HG03432 (cell line): ENCODE results near the gene REXO1.
"Not testable (repeated sequence)": the region's sequence is repeated elsewhere in the genome, so short reads cannot be mapped to it uniquely, and the experiment has no call there.

ENCODE experiments used
- ATAC-seq: cut with Tn5 transposase; IDR thresholded peaks from one replicate; pipeline ENCODE4 v1.9.1; 2021; ENCODE audit warnings: mild to moderate bottlenecking, moderate library complexity; ENCODE audit not compliant: unreplicated experiment

REXO1 gene, protein sequence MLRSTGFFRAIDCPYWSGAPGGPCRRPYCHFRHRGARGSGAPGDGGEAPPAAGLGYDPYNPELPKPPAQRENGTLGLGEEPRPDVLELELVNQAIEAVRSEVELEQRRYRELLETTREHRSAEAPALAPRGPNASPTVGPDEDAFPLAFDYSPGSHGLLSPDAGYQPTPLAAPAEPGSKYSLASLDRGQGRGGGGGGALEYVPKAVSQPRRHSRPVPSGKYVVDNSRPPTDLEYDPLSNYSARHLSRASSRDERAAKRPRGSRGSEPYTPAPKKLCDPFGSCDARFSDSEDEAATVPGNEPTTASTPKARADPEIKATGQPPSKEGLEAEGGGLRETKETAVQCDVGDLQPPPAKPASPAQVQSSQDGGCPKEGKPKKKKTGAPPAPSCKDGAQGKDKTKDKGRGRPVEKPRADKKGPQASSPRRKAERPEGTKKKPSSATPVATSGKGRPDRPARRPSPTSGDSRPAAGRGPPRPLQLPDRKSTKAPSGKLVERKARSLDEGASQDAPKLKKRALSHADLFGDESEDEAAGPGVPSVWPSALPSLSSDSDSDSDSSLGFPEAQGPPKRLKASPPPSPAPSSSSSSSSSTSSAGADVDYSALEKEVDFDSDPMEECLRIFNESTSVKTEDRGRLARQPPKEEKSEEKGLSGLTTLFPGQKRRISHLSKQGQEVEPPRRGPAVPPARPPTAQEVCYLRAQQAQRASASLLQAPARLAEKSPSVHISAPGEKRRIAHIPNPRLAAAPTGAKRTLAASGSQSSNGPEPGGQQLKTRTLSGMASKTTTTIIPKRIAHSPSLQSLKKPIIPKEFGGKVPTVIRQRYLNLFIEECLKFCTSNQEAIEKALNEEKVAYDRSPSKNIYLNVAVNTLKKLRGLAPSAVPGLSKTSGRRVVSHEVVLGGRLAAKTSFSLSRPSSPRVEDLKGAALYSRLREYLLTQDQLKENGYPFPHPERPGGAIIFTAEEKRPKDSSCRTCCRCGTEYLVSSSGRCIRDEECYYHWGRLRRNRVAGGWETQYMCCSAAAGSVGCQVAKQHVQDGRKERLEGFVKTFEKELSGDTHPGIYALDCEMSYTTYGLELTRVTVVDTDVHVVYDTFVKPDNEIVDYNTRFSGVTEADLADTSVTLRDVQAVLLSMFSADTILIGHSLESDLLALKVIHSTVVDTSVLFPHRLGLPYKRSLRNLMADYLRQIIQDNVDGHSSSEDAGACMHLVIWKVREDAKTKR

DNA sequence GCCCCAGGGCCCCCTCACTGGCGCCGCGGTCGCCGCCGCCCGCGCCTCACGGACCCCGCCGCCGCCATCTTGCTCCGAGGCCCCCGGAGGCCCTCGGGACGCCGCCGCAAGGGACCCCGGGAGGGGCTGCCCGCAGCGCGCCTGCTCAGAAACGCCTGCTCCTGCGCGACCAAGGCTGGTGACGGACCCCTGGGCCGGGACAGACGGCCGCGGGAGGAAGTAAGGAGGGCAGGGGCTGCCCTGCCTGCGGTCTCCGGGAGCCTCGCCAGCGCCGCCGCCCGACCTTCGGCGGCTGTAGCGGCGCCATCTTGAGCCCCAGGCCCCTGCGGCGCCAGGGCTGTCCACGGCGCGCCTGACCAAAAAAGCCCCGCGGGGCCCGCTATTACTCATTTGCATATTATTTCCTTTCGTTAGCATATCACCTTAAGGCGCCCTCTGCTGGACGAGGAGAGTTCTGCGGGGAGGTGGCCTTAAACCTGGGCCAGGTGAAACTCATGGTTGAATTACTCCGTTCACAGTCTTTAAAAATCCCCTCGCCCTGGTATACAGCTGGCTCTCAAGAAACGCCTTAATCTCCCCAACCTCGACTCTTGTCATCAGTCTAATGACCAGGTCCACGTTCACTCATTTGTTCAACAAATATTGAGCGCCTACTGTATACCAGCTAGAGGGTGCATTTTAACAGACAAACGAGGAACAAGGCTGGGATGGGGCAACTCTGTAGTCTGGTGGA lies at the start of gene REXO1:
Gene REXO1 (minus strand): TSS at position 85 of the 733 bp plus-strand sequence. CDS start 125 bp downstream, outside the sequence.
- peak; percentile 67 for ATAC-seq

DNA sequence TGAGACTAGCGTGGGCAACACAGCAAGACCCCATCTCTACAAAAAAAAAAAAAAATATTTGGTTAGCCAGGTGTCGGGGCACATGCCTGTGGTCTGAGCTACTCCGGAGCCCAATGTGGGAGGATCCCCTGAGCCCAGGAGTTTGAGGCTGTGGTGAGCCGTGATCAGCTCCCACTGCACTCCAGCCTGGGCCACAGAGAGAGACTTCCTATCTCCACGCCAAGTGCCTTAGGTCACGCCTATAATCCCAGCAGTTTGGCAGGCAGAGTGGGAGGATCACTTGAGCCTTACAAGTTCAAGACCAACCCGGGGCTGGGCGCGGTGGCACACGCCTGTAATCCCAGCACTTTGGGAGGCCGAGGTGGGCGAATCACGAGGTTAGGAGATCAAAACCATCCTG lies 48.2 kb upstream of the REXO1 start:
- no peak for ATAC-seq

DNA sequence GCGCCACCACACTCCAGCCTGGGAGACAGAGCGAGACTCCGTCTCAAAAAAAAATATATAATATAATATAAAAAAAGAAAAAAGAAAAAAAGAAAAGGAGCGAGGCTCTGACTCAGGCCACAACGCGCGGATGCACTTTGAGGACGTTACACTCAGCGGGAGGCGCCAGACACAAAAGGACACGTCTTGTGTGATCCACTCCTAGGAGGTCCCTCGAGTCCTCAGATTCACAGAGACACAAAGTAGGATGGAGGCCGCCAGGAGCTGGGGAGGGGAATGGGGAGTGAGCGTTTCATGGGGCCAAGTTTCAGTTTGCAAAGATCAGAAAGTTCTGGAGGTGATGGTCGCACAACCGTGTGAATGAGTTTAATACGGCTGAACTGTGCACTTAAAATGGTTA lies 45.5 kb upstream of the REXO1 start:
- ATAC-seq = no peak

DNA sequence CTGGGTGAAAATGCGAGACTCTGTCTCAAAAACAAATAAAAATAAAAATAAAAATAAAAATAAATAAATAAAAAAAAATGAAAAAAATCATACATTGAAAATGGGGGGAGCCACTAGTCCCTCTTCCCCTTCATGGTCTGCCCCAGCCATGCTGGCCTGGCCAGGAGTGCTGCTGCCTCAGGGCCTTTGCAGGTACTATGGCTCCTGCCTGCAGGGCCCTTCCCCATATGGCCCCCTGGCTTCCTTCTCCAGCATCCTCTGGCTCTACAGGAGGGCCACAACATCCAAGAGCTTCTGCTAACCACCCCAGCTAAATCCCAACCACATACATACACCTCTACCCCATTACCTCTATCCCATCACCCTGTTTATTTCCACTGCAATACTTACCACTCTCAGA lies 41.6 kb upstream of the REXO1 start:
- ATAC-seq = no peak

DNA sequence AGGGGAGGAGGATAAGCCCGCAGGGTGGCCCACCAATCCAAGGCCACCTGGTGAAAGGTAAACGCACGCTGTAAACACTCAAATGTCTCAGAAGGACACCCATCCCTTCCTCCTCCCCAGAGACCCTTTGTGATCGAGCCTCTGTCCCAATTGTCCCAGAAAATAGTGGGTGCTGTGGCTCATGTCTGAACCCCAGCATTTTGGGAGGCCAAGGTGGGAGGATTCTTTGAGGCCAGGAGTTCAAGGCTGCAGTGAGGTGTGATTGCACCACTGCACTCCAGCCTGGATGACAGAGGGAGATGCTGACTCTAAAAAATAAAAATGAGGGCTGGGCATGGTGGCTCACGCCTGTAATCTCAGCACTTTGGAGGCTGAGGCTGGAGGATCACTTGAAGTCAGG lies 40.1 kb upstream of the REXO1 start:
- no peak for ATAC-seq

DNA sequence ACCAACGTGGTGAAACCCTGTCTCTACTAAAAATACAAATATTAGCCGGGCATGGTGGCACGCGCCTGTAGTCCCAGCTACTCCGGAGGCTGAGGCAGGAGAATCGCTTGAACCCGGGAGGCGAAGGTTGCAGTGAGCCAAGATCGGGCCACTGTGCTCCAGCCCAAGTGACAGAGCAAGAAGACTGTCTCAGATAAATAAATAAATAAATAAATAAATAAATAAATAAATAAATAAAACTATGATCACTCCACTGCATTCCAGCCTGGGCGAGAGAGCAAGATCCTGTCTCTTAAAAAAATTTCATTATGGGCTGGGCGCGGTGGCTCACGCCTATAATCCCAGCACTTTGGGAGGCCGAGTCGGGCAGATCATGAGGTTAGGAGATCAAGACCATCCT lies 38.1 kb upstream of the REXO1 start:
- ATAC-seq = not testable (repeated sequence)

DNA sequence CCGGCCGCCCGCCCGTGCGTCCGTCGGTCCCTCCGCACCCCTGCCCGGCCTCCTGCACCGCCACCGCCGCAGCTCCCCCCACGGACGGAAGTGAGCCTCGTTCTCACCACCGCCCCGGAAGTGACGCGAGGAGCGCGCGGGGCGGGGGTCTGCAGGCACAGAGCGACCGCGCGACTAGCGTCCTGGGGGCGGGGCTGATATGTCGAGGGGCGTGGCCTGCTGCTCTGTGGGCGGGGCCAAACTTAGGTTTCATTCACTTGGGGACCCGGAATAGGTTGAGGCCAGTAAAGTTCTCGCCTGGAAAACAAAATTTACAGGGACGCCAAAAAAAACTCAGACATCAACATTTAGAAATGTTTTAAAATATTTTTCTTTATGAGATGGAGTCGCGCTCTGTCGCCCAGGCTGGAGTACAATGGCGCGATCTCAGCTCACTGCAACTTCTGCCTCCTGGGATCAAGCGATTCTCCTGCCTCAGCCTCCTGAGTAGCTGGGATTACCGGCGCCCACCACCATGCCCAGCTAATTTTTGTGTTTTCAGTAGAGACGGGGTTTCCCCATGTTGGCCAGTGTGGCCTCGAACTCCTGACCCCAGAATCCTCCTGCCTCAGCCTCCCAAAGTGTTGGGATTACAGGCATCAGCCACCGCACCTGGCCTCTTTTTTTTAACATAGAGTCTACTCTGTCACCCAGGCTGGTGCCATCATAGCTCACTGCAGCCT lies 37.3 kb upstream of the REXO1 start, which contains the start of gene ABHD17A:
Gene ABHD17A (minus strand): TSS at position 99 of the 722 bp plus-strand sequence. CDS start 3,930 bp downstream, outside the sequence.
- peak; percentile 71 for ATAC-seq

DNA sequence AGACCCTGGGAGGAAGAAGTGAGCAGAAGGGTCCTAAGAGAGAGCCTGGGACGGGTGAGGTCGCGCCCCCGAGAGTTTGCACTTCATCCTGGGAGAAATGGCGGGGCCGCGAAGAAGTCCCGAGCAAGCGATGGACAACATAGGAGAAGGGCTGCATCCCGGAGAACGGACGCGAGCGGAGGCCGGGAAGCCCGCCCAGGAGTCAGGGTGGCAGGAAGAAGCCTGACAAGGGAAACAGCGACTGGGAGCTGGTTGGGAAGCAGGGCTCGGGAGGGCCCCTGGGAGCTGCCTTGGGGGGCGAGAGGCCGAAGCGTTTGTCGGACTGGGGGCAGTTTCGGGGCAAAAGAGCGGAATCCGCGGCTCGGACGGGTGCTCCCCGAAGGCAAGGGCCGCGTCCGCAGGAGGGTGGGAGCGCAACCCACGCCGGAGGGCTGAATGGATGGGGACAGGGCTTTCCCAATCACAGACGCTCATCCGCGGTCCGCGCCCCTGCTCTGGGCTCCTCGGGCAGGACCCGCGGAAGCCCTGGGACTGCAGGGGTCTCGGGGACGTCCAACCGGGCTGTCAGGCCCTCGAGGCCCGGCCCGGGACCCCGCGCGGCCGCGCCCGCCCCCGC lies 36.5 kb upstream of the REXO1 start:
- peak; percentile 26 for ATAC-seq

DNA sequence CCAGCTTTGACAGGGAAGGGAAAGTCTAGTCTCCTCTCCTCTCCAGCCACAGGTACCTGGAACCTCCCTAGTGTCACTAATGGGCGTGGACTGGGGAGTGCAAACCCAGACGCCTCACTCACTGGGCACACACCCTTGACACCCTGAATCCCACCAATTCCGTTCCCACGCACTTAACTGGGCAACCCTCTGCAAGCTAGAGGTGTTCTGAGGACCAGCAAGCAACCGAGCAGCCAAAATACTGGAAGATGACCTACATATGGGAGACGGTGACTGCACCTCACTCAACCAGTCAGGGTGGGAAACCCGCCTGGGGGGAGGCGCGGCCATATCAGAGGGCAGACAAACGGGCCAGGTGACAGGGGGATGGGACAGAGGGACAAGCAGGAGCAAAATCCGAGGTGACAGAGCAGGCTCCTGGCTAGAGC lies 36.0 kb upstream of the REXO1 start:
- no peak for ATAC-seq

DNA sequence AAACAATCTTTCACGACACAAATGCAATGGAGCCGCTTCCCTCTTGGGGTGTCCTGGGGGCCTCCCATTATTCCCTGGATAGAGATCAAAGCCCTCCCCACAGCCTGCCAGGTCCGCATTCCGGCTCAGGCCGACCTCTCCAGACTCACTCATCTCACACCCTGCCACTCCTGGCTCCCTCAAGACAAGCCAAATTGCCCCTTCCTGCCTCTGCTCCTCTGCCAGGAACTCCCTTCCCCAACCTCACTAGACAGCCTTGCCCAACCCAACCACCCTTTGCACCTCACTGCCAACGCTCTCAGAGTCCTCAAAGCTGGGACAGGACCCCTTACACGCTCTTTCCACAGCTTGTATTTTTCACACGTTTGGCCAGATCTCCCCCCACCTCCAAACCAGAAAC lies 35.5 kb upstream of the REXO1 start:
- no peak for ATAC-seq

DNA sequence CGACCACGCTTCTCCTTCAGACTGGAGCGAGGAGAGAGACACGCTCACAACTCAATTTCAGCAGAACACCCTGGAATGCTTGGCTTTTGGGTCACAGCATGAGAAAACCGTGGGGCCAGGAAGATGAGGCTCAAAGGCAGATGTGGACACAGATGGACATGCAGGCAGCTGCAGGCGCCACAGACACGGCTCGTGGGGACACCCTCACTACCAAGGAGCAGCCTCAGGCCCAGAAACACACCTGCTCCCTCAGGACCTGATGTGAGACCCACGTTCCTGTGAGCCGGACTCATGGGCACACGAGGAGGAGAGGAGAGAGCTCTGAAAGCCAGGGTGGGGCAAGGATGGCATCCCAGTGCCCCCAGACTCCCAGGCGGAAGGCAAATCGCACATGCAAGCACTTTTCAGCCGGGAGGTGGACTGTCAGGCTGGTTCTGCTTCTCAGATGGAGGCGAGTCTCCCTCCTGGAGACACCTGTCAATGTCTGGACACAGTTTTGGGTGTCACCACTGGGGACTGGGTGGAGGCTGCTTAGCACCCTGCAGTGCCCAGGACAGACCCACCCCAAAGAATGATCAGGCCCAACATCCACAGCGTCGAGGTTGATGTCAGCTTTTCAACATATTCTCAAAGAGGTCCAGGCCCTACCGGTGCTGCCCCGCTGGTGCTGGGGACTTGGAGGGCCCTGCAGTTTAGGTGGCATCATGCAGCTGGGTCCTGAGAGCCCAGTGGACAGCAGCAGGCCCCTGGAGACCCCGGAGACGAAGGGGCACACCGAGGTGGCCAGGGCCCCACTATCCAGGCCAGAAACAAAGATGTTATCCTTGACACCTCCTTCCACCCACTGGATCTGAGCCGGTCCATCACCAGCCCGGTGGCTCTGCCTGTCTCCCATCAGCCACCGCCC lies 34.8 kb upstream of the REXO1 start:
- no peak for ATAC-seq

DNA sequence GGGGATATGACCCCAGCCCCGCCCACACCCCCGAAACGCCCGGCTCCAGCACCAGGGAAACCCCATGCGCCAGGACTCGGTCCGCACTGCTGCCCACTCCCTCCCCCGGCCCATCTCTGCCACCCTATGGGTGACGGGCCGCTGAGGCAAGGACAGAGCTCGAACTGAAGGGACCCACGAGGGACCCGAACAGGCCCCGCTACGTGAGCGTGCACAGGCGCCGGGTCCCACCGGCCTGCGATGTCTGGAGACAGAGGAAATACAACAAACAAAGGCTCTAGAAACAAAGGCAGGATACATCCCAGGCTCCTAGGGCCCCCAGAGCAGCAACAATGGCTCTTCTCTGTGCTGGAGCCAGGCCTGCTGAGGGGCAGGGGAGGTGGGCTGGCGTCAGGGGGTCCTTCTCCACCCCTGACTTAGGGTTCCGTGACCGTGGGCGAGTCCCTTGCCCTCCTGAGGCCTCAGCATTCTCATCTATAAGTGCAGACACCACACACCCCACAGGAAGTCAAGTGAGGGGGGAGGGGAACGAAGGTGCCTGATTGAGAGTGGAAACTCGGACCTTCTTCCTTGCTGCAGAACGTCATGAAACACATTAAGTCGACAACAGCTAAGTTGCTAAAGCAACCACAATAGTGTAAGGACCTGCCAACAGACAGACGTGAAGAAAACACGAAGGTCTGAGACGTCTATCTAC lies 34.0 kb upstream of the REXO1 start:
- no peak for ATAC-seq

DNA sequence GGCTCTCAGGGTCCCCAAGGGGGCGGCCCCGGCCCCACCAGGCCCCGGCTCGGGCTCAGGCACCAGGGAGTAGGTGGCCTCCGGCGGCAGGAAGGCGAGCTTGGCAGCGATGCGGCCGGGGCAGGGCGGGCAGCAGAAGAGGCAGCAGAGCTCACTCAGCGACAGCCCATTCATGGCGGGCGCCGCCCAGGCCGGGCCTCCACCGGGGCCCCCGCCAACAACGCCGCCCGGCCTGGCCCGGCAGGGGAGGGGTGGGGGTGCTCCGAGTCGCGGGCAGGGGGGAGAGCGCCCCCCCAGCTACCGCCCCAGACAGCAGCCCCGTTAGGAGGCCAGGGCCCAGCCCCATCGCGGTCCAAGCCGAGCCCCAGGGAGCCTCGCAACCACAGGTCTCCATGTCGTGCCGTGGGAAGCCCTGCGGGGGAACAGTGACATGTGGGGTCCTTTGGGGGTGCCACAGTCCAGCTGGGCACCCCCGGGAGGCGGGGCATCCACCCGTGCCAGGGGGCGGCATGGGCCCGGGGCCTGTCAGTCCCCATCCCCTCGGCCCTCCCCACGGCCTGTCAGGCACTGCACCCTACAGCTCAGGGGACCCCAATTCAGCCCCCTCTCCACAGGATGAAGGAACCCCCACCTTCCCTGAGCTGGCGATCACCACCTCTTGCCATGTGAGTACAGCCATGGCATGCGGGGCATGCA lies 33.3 kb upstream of the REXO1 start:
- ATAC-seq = not testable (repeated sequence)

DNA sequence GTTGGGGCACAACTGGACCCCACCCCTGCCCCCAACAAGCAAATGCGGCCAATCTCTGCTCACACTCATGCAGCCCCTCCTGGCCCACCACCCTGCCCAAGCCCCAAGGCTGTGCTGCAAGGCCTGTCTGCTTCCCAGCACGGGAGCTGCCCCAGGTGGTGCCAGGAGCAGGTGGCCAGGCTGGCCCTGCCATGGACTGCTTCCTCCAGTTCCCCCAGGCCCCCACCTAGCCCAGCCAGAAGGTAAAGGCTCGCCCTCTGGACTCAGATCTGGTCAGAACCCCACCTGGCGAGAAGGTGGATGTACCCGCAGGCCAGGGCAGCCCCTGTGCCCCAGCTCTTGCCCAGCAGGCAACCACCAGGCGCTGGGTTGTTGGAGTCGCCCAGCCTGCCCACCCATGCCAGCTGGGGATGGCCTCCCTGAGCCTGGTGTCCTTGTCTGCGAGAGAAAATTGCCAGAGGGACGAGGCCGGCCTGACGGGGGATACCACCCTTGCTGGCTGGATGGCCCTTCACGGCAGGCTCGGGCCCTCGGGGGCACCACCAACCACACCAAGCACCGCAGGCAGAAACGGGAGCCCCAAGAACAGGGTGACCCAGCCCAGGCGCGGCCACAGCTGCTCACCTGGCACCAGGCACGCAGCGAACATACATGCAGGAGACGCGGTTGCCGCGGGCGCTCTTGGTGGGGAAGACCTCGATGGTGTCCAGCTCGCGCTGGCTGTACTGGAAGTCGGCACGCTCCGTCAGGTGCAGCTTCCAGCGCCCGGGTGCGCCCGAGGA lies 32.5 kb upstream of the REXO1 start:
- ATAC-seq = no peak

DNA sequence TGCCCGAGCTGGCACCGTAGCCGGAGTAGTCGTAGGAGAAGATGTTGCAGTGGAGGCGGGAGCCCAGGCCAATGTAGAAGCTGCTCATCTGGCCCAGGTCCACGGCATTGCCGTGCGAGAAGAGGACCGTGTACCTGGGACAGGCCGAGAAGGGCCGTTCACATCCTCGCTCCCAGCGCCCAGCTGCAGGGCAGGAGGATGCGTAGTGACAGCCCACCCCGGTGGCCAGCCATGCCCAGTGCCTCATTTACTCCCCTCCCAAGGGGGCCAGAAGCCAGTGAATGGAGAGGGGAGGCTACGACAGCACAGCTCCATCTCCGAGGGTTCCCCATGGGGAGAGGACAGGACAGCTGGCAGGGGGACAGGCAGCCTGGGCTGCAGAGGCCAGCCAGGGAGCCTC lies 31.7 kb upstream of the REXO1 start:
- not testable (repeated sequence) for ATAC-seq

DNA sequence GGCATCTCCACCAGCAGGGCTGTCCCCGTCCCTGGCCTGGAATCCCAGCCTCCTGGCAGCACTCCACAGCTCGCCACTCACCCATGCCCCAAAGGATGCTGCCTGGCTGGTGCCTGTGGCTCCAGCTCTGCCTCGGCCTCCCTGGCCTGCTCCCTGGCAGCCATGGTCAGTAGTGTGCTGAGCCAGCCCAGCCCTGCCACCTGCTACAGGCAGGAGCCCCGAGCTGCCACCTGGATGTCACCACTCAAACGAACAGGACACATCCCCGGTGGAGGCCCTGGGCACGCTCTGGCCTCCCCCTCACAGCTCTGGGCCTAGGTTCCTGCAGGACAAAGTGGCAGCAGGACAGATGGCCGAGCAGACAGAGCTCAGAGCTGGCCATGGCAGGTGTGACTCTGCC lies 30.3 kb upstream of the REXO1 start:
- ATAC-seq = not testable (repeated sequence)
